ENCODE data around the gene HINT2.

The HINT2 gene

GRCh38 chr9:35776018-35776417 lies 38.8 kb downstream of the HINT2 start:
- H3K36me3 ChIP-seq (ENCODE audit: control insufficient read depth, insufficient read depth, low read length), result no peaks in the 10 kb centered on the region
- H3K4me3 ChIP-seq (ENCODE audit: low read depth, low read length), result no peak overlapping the region
- TF ChIP-seq CTCF (IDR thresholded peaks at IDR 0.05), result no peak
- H3K9ac ChIP-seq, result no peak overlapping the region
- peaks cover 2% of the 10 kb centered on the region for H3K4me1 ChIP-seq
- no peaks in the 10 kb centered on the region for H3K79me2 ChIP-seq
- H3K27me3 ChIP-seq (ENCODE audit: control insufficient read depth, insufficient read depth, low read length), result no peaks in the 10 kb centered on the region
- H3K9me3 ChIP-seq (ENCODE audit: control insufficient read depth, low read length), result no peaks in the 10 kb centered on the region
- no peak overlapping the region for H2AFZ ChIP-seq
- no peak overlapping the region for H3K4me2 ChIP-seq (ENCODE audit: low read length)
- no peak overlapping the region for H3K27ac ChIP-seq

- Histone ChIP-seq H2AFZ (peak overlapping the region; percentile 11), H3K36me3 (ENCODE audit: control insufficient read depth, insufficient read depth, low read length) (no peaks in the 10 kb centered on the region), H3K27ac (no peak overlapping the region), H3K79me2 (no peaks in the 10 kb centered on the region), H3K9me3 (ENCODE audit: control insufficient read depth, low read length) (no peaks in the 10 kb centered on the region), H3K9ac (no peak overlapping the region), H3K4me1 (peaks cover 2% of the 10 kb centered on the region), H3K4me3 (ENCODE audit: low read depth, low read length) (no peak overlapping the region), H3K27me3 (ENCODE audit: control insufficient read depth, insufficient read depth, low read length) (no peaks in the 10 kb centered on the region), H3K4me2 (ENCODE audit: low read length) (no peak overlapping the region)
- TF ChIP-seq CTCF (IDR thresholded peaks at IDR 0.05), result no peak
Measured at GRCh38 chr9:35774907-35775635, 39.8 kb downstream of the HINT2 start.

GRCh38 chr9:35771943-35772342 lies 42.9 kb downstream of the HINT2 start:
- no peak for TF ChIP-seq CTCF (IDR thresholded peaks at IDR 0.05)
- no peaks in the 10 kb centered on the region for H3K9me3 ChIP-seq (ENCODE audit: control insufficient read depth, low read length)
- no peak overlapping the region for H3K9ac ChIP-seq
- H3K27me3 ChIP-seq (ENCODE audit: control insufficient read depth, insufficient read depth, low read length), result no peaks in the 10 kb centered on the region
- peaks cover 16% of the 10 kb centered on the region for H3K79me2 ChIP-seq
- no peaks in the 10 kb centered on the region for H3K36me3 ChIP-seq (ENCODE audit: control insufficient read depth, insufficient read depth, low read length)
- H3K27ac ChIP-seq, result no peak overlapping the region
- no peak overlapping the region for H3K4me3 ChIP-seq (ENCODE audit: low read depth, low read length)
- no peak overlapping the region for H2AFZ ChIP-seq
- H3K4me2 ChIP-seq (ENCODE audit: low read length), result no peak overlapping the region
- H3K4me1 ChIP-seq, result peaks cover 2% of the 10 kb centered on the region

GRCh38 chr9:35771534-35771933 lies 43.3 kb downstream of the HINT2 start:
- Histone ChIP-seq H3K79me2 (peaks cover 16% of the 10 kb centered on the region), H3K36me3 (ENCODE audit: control insufficient read depth, insufficient read depth, low read length) (no peaks in the 10 kb centered on the region), H3K4me2 (ENCODE audit: low read length) (peak overlapping the region; percentile 32), H3K4me1 (peaks cover 2% of the 10 kb centered on the region), H3K27me3 (ENCODE audit: control insufficient read depth, insufficient read depth, low read length) (no peaks in the 10 kb centered on the region), H3K9ac (no peak overlapping the region), H2AFZ (no peak overlapping the region), H3K4me3 (ENCODE audit: low read depth, low read length) (no peak overlapping the region), H3K27ac (peak overlapping the region; percentile 47), H3K9me3 (ENCODE audit: control insufficient read depth, low read length) (no peaks in the 10 kb centered on the region)
- TF ChIP-seq CTCF (IDR thresholded peaks at IDR 0.05), result no peak

- H3K9ac ChIP-seq, result no peak overlapping the region
- H3K4me2 ChIP-seq (ENCODE audit: low read length), result peak overlapping the region; percentile 32
- no peaks in the 10 kb centered on the region for H3K36me3 ChIP-seq (ENCODE audit: control insufficient read depth, insufficient read depth, low read length)
- peaks cover 16% of the 10 kb centered on the region for H3K79me2 ChIP-seq
- H3K4me1 ChIP-seq, result peaks cover 2% of the 10 kb centered on the region
- H2AFZ ChIP-seq, result no peak overlapping the region
- no peaks in the 10 kb centered on the region for H3K27me3 ChIP-seq (ENCODE audit: control insufficient read depth, insufficient read depth, low read length)
- no peak overlapping the region for H3K4me3 ChIP-seq (ENCODE audit: low read depth, low read length)
- no peaks in the 10 kb centered on the region for H3K9me3 ChIP-seq (ENCODE audit: control insufficient read depth, low read length)
- peak overlapping the region; percentile 47 for H3K27ac ChIP-seq
- no peak for TF ChIP-seq CTCF (IDR thresholded peaks at IDR 0.05)
Measured at GRCh38 chr9:35771075-35771433, 43.8 kb downstream of the HINT2 start.
